NCI-H510A (cell line): Measurements from ENCODE around the gene HDAC10.

ENCODE experiments used
- DNase-seq: peaks from one replicate; lab custom pipeline; 2025; lab: John Stamatoyannopoulos, UW

Gene HDAC10

DNA sequence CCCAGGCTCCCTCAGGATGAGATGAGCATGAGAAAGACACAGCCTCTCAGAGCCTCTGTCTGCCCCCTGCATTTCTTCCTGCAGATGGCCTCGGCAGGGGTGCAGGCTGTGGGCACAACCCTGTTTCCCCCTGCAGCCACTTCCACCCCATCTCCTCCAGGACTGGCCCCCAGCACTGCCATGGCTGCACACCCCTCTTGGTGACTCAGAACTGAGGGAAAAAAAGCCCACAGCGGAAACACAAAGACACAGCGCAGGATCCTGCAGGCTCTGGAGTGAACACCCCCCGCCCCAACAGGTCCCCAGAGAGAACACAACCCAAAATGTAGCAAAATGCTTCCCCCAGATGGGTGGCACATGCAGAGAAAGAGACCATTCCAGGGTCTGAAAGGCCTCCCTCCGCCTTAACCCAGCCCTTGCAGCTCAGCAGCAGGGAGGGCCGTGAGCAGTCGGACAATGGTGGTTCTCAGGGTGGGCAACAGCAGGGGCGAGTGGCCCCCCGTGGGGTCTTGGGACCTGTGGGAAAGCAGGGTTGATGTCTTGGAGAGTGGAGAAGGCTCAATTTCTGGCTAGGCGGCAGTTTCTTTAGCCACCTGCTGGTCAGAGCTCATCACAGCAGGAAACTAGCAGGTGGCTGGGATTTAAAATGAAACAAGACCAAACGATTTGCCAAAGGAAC, 14.2 kb downstream of the HDAC10 start:
- DNase-seq, result no peak

DNA sequence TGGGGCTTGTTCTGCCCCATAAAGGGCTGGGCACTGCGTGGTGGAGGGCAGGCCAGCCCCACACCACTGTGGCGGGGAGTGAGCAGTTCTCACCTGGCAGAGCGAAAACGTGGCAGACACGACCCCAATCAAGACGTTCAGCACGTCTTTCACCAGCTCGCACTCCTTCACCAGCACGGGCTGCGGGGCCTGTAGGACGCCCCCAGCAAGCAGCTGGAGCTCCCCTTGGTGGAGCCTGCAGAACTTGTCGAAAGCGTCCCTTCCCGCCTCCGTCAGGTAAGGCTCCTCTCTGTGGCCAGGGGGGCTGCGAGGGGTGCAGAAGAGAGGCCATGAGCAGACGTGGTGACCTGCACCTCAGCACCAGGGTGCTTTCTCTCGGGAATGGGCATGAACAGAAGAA, 17.8 kb downstream of the HDAC10 start:
- DNase-seq, result no peak

DNA sequence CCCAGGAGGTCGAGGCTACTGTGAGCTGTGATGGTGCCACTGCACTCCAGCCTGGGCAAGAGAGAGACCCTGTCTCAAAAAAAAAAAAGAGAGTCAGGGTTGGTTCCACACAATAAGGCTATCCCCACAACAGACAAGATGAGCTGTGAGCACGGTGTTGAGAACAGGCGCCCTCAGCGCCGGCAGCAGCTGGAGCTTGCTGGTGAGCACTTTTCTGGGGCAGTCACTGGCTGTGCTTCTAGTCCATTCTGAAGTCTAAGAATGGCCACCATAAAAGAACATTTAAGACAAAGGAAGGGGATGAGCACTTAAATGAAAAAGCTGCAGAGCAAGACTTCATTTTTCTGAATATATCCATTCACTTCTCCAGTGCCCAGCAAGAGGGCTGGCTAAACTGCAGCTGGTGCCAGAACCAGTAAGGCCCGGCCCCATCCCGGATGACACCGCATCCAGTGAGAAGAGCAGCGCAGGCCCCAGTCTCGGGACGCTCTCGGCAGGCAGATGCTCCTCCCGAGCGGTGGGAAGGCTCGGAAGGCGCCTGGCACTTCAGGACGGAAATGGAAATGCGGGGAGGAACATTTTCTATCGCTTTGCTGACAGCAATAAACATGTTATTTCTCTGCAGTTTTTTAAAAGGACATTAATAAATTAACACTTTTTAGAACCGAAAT, 18.4 kb downstream of the HDAC10 start:
- DNase-seq, result no peak

DNA sequence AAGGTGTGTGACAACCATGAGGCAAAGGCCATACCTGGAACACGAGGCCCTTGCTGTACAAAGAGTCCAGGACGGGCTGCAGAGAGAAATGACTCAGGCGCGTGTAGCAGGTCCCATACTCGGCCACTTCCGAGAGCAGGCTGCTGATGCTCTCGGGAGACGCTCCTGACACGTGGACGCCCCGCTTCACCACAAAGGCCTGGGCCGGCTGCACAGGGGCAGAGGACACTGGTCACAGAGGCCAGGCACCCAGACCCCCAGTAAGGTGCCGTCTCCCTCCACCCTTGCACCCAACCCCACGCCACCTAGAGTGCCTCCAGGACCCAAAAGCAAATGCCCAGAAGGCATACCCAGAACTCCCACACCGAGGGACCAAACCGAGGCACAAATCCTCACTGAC, 21.7 kb downstream of the HDAC10 start:
- DNase-seq, result no peak

- DNase-seq, result no peak
Observed at GRCh38 chr22:50228366-50228765, 22.7 kb downstream of the HDAC10 start.

DNA sequence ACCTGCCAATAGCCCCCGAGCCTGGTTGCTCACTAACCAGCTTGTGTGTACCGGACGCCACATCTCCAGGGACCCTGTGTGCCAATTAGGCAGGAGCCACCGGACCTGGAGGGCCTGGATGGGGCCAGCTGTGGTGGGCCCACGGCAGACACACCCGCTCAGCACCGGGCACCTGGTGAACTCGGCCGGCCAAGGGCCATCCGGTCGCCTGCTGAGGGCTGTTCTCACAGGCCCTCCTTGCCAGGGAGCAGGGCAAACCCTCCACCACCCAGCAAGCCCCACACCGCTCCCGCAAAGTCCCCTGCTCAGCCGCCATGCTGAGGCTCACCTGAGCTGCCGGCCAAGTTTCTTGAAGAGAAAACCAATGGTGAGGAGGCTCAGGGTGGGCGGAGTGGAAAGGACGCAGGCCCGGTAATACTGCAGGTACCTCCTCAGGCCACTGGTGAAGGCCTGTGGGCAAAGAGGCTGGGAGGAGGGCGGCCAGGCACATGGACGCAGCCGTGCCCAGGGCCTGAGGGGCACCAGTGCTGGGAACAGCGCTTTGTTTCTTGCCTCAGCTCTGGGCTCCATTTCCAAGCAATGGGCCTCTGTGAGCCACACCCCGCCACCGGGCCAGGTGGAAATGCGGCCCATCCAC, 23.4 kb downstream of the HDAC10 start:
- DNase-seq, result no peak

GRCh38 chr22:50226875-50227165, 24.2 kb downstream of the HDAC10 start:
- no peak for DNase-seq

- DNase-seq, result no peak
Observed at GRCh38 chr22:50226063-50226874, 24.8 kb downstream of the HDAC10 start.

DNA sequence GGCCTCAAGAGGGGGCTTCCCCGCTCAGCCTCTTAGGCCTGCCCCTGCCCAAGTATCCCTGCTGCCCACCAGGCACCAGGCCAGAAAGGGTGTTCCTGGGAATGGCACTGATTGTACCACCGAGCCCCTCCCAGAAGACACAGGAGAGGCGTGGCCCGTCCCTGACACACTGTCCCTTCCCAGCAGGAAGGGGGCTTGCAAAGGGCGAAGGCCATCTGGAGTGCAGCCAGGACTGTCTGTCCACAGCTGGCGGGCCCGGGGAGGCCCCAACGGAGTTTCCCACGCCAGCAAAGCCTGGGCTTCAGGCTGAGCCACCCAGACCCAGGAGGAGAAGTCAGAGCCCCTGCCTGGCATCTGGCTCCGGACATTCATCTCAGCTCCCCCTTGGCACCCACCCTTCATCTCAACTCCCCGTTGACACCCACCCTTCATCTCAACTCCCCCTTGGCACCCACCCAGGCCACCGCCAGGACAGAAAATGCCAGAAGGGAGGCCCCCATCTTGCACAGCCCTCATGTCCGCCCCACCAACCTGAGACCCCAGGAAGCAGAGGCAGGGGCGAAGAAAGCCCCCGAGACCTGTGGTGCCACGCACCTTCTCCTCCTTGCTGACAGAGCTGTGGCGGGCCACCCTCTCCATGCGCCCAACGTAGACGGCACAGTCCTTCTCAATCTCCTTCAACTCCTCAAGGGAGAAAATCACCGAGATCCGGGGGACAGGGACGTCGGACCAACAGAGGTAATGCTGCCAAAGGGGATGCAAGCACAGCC, 25.7 kb downstream of the HDAC10 start:
- no peak for DNase-seq

DNA sequence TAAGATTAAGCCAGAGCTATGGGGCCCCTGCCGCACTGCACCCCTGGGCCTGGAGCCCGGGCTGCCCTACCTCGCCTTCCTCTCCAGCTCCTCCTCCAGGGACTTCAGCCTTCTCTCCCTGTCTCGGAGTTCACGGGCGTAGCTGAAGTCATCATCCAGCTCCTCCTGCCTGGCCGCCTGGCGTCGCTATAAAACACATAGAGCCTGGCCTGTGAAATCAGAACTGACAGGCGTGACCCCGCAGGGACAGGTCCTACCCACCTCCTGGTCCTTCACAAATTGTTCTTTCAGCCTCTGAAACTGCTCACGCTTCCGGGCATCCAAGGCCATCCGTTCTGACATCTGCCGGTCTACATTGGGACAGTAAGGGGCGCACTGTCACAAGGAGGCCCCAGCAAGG, 27.0 kb downstream of the HDAC10 start:
- no peak for DNase-seq

DNA sequence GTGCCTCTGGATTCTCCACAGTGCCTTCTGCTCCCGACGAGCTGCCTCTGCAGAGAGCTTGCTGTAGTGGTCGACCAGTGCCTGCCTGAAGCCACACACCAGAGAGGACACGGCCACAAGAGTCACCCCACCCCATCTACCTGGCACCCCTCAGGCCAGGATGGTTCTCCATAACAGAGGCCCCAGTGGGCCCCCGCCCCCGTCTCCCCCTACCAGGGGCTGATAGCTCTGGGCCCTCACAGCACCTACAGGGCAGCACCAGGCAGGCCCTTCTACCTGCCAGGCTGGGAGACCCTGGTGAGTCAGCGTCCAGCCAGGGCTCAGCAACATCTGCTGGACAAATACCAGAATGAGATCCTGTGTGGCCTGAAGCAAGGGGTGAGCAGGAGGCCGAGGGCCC, 28.6 kb downstream of the HDAC10 start:
- DNase-seq, result no peak

GRCh38 chr22:50221410-50222300, 29.4 kb downstream of the HDAC10 start:
- no peak for DNase-seq

DNA sequence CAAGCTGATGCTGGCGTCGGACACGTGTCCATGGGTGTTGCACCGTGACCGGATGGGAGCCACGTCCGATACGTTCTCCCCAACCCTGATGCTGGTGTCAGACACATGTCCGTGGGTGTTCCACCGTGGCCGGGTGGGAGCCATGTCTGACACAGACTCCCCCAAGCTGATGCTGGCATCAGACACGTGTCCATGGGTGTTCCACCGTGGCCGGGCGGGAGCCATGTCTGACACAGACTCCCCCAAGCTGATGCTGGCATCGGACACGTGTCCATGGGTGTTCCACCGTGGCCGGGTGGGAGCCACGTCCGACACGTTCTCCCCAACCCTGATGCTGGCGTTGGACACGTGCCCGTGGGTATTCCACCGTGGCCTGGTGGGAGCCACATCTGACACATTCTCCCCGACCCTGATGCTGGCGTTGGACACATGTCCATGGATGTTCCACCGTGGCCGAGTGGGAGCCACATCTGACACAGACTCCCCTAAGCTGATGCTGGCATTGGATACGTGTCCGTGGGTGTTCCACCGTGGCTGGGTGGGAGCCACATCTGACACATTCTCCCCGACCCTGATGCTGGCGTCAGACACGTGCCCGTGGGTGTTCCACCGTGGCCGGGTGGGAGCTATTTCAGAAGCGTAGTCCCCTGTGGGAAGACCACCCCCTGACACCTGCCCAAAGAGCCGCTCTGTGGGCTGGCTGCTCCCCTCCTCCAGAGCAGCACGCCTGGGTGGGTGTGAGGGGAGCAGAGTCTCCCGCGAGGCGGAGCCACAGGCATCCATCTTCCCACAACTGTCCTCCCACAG, 30.3 kb downstream of the HDAC10 start:
- no peak for DNase-seq

- DNase-seq, result no peak
Observed at GRCh38 chr22:50219800-50220602, 31.1 kb downstream of the HDAC10 start.

GRCh38 chr22:50218996-50219727, 31.9 kb downstream of the HDAC10 start:
- no peak for DNase-seq

DNA sequence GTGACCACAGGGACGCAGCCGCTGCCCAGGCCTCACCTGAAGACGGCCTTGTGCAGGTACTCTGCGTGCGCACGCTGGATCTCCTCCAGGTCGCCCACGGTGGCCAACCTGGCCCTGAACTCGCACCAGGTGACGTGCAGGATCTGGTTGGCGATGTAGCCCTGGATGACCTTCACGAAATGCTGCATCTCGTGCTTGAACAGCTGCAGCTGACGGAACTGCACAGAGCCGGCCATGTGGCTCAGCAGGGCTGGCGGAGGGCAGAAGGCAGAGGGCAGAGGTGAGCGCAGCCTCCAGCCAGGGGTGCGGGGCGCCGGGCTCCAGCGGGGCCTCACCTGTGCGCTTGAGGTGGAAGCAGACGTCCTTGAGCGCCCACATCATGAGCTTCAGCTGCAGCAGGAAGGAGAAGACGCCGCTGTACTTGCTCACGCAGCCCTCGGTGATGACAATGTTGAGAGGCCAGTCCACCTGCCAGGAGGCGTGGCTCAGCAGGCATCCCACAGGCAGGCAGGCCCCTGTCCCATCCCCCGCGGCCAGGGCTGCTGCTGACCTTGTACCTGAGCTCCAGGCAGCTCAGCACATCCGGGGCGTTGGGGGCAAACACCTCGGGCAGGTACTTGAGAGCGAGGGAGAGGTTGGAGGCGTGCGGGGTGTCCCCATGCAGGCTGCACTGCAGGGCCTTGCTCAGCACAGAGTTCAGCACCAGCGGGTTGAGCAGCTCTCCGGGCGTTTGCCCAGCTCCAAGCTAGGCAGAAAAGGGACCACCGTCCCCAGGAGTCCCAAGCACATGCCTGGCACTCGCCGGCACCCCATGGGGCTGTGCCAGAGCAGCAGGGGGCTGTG, 32.7 kb downstream of the HDAC10 start:
- DNase-seq, result peak; percentile 51

DNA sequence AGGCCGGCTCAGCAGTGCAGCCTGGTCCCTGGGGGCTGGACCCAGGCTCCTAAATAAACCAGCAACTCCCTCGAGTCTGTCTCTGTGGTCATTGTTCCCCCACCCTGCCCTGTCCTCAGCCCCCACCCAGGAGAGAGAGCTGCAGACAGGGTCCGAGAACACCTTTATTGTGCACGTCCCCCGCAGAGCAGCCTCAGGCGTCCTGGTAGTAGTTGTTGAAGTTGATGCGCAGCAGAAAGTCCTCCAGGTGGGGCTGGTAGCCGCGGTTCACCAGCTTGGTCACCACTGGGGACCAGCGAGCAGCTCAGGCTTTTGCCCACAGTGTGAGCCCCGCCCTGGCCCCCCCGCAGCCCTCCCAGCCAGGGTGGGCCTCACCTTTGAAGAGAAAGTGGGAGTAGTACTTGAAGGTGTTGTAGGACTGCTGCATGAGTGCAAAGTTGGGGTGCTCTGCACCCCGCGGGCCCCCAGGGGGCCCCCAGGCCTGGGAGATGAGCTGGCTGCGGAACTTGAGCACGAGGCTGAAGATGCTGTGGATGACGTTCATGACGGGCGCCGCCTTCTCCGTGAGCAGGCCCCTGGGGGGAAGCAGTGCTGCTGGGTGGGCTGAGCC, 33.4 kb downstream of the HDAC10 start:
- DNase-seq, result no peak
